ENCODE data around the gene BCL6B. TPM values are rescaled to one million over a fixed set of nuclear protein-coding genes. Genes with fewer than 3 reads are reported as not detected.

Gene BCL6B
- total and polyA plus RNA-seq, 8 donors = 1.3 to 3.8 (median 2.3) TPM

GRCh38 chr17:7018331-7018964 lies 4.4 kb upstream of the BCL6B start:
- Histone ChIP-seq H3K36me3 (no peaks in the 10 kb centered on the region), H3K9me3 (no peaks in the 10 kb centered on the region), H3K27ac (peak overlapping the region in 1 of 4 donors; percentile 70), H3K4me3 (peak overlapping the region in 2 of 4 donors; percentile 52 to 54), H3K27me3 (no peaks in the 10 kb centered on the region), H3K4me1 (peaks cover 0 to 15% (median 0%) of the 10 kb centered on the region in 3 donors)
- no peak for TF ChIP-seq CTCF (IDR thresholded peaks at IDR 0.05)
- DNase-seq (peak in 2 of 6 donors; percentile 47 to 78), FAIRE-seq (no peak), ATAC-seq (no peak)
- 77 to 85% methylated on average over 8 to 10 of the region's 10 CpGs for WGBS, 2 donors
- intact Hi-C loops (cut with DNase I) = no loop called here

DNA sequence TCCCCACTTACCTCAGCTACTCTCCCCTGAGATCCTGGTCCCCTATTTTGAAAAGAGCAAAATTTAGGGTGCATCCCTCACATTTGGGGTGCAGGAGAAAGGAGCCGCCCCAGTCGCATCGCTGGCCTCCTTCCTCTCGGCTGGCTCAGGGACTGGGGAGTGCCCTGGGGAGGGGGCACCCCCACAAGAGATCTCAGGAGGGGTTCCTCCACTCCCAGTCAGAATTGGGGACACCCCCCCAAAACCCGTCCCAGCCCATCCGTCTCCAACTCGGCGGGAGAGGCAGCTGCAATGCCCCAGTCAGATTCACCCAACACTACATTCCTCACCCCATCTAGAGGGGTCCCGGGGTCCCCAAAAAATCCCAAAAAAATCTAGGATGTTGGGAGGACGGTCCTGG lies 3.5 kb upstream of the BCL6B start:
- peak overlapping the region; percentile 35 to 70 (median 60) for H3K27ac ChIP-seq
- H3K9me3 ChIP-seq = no peaks in the 10 kb centered on the region
- DNase-seq (peak in 1 of 6 donors; percentile 47), FAIRE-seq (no peak), ATAC-seq (no peak)
- no peaks in the 10 kb centered on the region for H3K27me3 ChIP-seq
- TF ChIP-seq CTCF (IDR thresholded peaks at IDR 0.05) = no peak
- no peaks in the 10 kb centered on the region for H3K36me3 ChIP-seq
- H3K4me3 ChIP-seq = peak overlapping the region in 3 of 4 donors; percentile 25 to 54 (median 52)
- 36% methylated on average over 10 of the region's 10 CpGs for WGBS, 2 donors
- H3K4me1 ChIP-seq = peaks cover 0 to 15% (median 0%) of the 10 kb centered on the region in 3 donors
- intact Hi-C loops (cut with DNase I) = no loop called here

- peak; percentile 1 to 33 (median 14) for ATAC-seq
- peaks cover 0 to 15% (median 0%) of the 10 kb centered on the region in 3 donors for H3K4me1 ChIP-seq
- H3K27me3 ChIP-seq = no peaks in the 10 kb centered on the region
- DNase-seq = peak in 3 of 6 donors; percentile 68 to 78 (median 70)
- intact Hi-C loops (cut with DNase I) = no loop called here
- no peaks in the 10 kb centered on the region for H3K36me3 ChIP-seq
- whole genome bisulfite sequencing, 2 donors = 9 to 14% methylated on average over 9 to 16 of the region's 16 CpGs
- no peak for FAIRE-seq
- peak overlapping the region in 3 of 4 donors; percentile 25 to 54 (median 52) for H3K4me3 ChIP-seq
- peak overlapping the region; percentile 35 to 70 (median 60) for H3K27ac ChIP-seq
- H3K9me3 ChIP-seq = no peaks in the 10 kb centered on the region
- TF ChIP-seq CTCF (IDR thresholded peaks at IDR 0.05) = no peak
These were observed 2.9 kb upstream of the BCL6B start for GRCh38 chr17:7019839-7020519.

- DNase-seq (no peak), ATAC-seq (no peak), FAIRE-seq (no peak)
- H3K27ac ChIP-seq = peak overlapping the region in 1 of 4 donors; percentile 39
- intact Hi-C loops (cut with DNase I) = no loop called here
- H3K4me3 ChIP-seq = peak overlapping the region in 1 of 4 donors; percentile 28
- no peaks in the 10 kb centered on the region for H3K9me3 ChIP-seq
- H3K36me3 ChIP-seq = no peaks in the 10 kb centered on the region
- H3K27me3 ChIP-seq = no peaks in the 10 kb centered on the region
- TF ChIP-seq CTCF (IDR thresholded peaks at IDR 0.05) = no peak
- WGBS, 2 donors = 59 to 64% methylated on average over 11 of the region's 11 CpGs
- peaks cover 0 to 10% (median 0%) of the 10 kb centered on the region in 3 donors for H3K4me1 ChIP-seq
These were observed 1.8 kb upstream of the BCL6B start for GRCh38 chr17:7020894-7021664.
